ENCODE data around the gene ACVR1B. TPM values are rescaled to one million over a fixed set of nuclear protein-coding genes. Genes with fewer than 3 reads are reported as not detected.

The ACVR1B gene
- total and polyA plus RNA-seq, 10 donors, result 2.8 to 27.6 (median 18.6) TPM

DNA sequence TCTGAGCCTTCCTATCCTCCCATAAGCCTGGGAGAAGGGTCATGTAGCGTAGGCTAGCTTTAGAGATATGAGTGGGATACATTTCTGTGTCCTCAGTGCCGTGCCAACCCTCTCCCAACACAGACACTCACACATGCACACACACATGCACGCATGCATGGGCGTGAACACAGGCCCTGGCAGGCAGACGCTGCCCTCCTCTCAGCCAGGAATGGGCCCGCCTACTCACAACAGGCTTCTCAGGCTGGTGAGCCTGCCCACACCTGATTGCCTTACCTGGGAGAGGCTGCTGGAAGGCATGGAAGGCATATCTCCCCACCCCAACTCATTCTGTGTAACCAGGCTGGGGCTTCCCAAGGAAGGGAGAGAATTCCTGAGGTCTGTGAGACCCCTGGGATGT, 12.8 kb upstream of the ACVR1B start:
- intact Hi-C loops (cut with DNase I; ENCODE audit: low total_unique reads), result no loop called here
- 88 to 95% (median 92%) methylated on average over 5 to 6 of the region's 6 CpGs for WGBS, 5 donors
- H3K36me3 ChIP-seq, result no peaks in the 10 kb centered on the region
- H3K9me3 ChIP-seq, result peaks cover 0 to 2% (median under 1%) of the 10 kb centered on the region in 8 donors
- peaks cover 0 to 13% (median 4%) of the 10 kb centered on the region in 6 donors for H3K4me1 ChIP-seq
- H3K27me3 ChIP-seq (replicated peaks in 1 of 7), result no peaks in the 10 kb centered on the region
- TF ChIP-seq POLR2AphosphoS5 (IDR thresholded peaks at IDR 0.05) (no peak), POLR2A (IDR thresholded peaks at IDR 0.05) (no peak), CTCF (IDR thresholded peaks at IDR 0.05 in 8 of 11, conservative IDR thresholded peaks at IDR 0.05 in 3 of 11) (no peak)
- no peak overlapping the region for H3K4me3 ChIP-seq
- H3K27ac ChIP-seq, result no peak overlapping the region
- no peak for DNase-seq

- intact Hi-C loops (cut with DNase I; ENCODE audit: low total_unique reads), result no loop called here
- H3K9me3 ChIP-seq, result peaks cover 0 to 22% (median 18%) of the 10 kb centered on the region in 8 donors
- no peak overlapping the region for H3K4me3 ChIP-seq
- WGBS, 5 donors, result 60 to 67% (median 62%) methylated on average over 11 to 15 of the region's 15 CpGs
- H3K4me1 ChIP-seq, result peaks cover 0 to 13% (median 4%) of the 10 kb centered on the region in 6 donors
- no peaks in the 10 kb centered on the region for H3K27me3 ChIP-seq (replicated peaks in 1 of 7)
- DNase-seq, result no peak
- TF ChIP-seq CTCF (IDR thresholded peaks at IDR 0.05 in 8 of 11, conservative IDR thresholded peaks at IDR 0.05 in 3 of 11) (no peak), POLR2AphosphoS5 (IDR thresholded peaks at IDR 0.05) (no peak), POLR2A (IDR thresholded peaks at IDR 0.05) (no peak)
- no peak overlapping the region for H3K27ac ChIP-seq
- H3K36me3 ChIP-seq, result no peaks in the 10 kb centered on the region
These were observed 10.4 kb upstream of the ACVR1B start for GRCh38 chr12:51941011-51941581.

GRCh38 chr12:51941604-51942003, 9.9 kb upstream of the ACVR1B start:
- H3K27ac ChIP-seq, result no peak overlapping the region
- no peaks in the 10 kb centered on the region for H3K27me3 ChIP-seq (replicated peaks in 1 of 7)
- TF ChIP-seq POLR2A (IDR thresholded peaks at IDR 0.05) (no peak), POLR2AphosphoS5 (IDR thresholded peaks at IDR 0.05) (no peak), CTCF (IDR thresholded peaks at IDR 0.05 in 8 of 11, conservative IDR thresholded peaks at IDR 0.05 in 3 of 11) (no peak)
- no peak overlapping the region for H3K4me3 ChIP-seq
- DNase-seq, result no peak
- WGBS, 5 donors, result 25 to 40% (median 34%) methylated on average over 4 of the region's 4 CpGs
- intact Hi-C loops (cut with DNase I; ENCODE audit: low total_unique reads), result no loop called here
- H3K36me3 ChIP-seq, result no peaks in the 10 kb centered on the region
- peaks cover 0 to 22% (median 18%) of the 10 kb centered on the region in 8 donors for H3K9me3 ChIP-seq
- peaks cover 0 to 13% (median 4%) of the 10 kb centered on the region in 6 donors for H3K4me1 ChIP-seq

DNA sequence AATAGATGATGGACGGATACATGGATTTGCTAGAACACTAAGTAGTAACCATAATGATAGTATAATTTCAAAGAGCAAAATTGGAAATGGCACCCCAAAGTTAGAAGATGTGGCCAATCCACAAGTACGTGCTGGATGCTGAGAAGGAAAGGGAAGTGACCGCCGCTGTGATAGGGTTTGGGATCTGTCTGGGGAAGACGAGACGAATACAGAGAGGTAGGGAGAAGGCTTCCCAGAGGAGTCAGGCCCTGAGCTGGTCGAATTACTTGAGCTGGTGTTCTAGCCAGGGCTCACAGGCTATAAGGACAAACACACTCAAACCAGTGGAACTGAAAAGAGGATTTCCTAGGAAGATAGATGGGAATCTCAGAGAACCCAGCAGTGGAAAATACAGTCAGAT, 9.4 kb upstream of the ACVR1B start:
- no peak overlapping the region for H3K27ac ChIP-seq
- peaks cover 0 to 22% (median 18%) of the 10 kb centered on the region in 8 donors for H3K9me3 ChIP-seq
- H3K4me1 ChIP-seq, result peaks cover 0 to 13% (median 4%) of the 10 kb centered on the region in 6 donors
- H3K27me3 ChIP-seq (replicated peaks in 1 of 7), result no peaks in the 10 kb centered on the region
- TF ChIP-seq CTCF (IDR thresholded peaks at IDR 0.05 in 8 of 11, conservative IDR thresholded peaks at IDR 0.05 in 3 of 11) (no peak), POLR2AphosphoS5 (IDR thresholded peaks at IDR 0.05) (no peak), POLR2A (IDR thresholded peaks at IDR 0.05) (no peak)
- no peaks in the 10 kb centered on the region for H3K36me3 ChIP-seq
- intact Hi-C loops (cut with DNase I; ENCODE audit: low total_unique reads), result no loop called here
- 87 to 94% (median 93%) methylated on average over 7 of the region's 7 CpGs for WGBS, 5 donors
- DNase-seq, result no peak
- no peak overlapping the region for H3K4me3 ChIP-seq

All from spleen (tissue), 11 donors.